Dermis microvascular lymphatic vessel endothelial cell (primary cell): ENCODE results near the gene SURF2. TPM values are rescaled to one million over a fixed set of nuclear protein-coding genes. Genes with fewer than 3 reads are reported as not detected.

Source experiments
- DNase-seq, 2 donors: peaks; one replicate each; pipeline versions ENCODE4 v3.0.0 to v3.0.0-alpha.2; 2010; ENCODE audit warnings: low read depth in 2 of 2
- total RNA-seq: library from RNA; depleted of rRNA; stranded (reverse); fragments of >200 nt; gene quantifications from 2 replicates; pipeline ENCODE4 v1.2.1, GENCODE V29; 2014

SURF2 gene
- total RNA-seq, 1 donor from 2014 or later, result 15.3 TPM

DNA sequence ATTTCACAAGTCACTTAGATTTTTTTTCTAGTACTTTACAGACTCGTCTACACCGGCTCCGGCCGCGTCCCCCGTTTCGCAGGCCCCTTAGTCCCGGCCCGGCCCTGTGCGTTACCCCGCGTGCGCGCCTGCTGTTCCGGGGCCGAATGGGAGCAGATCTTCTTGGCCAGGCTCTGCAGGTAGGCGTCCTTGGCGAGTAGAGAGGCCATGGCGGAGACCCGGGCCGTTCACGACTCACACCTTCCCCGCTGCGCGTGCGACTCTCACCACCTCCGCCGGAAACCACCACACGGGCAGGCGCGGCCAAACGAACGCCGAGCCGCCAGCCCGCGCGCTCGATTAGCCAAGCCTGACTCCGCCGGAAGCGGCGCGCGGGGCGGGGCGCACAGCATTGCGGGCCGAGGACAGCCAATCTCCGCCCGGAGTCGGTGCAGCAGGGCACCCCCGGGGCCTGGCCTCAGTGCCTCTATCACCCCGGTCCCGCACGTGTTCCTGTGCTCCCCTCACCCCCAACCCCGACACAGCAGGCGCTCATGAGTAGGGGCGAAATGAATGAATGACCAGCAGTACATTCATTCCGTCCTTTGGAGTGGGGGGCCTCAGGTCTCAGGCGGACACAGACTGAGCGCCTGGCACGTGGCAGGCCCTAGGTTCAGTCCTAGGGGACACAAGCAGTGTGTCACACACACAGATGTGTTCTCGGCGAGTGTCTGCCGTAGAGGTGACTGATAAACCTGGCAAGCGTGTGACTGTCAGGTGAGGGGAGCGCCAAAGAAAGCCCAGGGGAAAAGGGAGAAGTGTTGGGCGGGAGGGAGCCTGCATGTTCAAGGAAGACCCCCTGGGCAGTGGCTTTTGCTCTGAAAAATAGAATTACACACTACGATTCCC lies 20.2 kb upstream of the SURF2 start, which contains the start of gene SURF6:
Gene SURF6, minus strand, starts transcription at position 265 of the 888 bp plus-strand sequence. Its CDS starts 56 bp downstream, at position 209.
- peak; percentile 75 to 92 for DNase-seq

DNA sequence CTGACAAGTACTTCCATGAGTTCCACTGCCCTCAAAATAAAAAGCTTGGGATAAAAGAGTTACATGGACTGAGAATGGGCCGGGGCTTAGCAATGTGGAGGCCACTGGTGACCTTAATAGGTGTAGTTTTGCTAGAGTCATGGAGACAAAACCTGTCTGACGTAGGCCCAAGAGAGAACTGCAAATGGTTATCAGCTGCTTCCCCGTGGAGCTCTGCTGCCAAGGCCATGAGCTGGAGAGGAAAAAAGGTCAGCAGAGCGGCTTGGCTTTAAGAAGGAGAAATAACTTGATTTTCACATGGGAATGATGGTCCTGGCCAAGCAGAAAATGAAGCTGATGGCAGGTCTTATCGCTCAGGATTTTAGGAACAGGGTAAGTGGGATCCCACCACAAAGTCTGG lies 16.7 kb upstream of the SURF2 start:
- no peak for DNase-seq

DNA sequence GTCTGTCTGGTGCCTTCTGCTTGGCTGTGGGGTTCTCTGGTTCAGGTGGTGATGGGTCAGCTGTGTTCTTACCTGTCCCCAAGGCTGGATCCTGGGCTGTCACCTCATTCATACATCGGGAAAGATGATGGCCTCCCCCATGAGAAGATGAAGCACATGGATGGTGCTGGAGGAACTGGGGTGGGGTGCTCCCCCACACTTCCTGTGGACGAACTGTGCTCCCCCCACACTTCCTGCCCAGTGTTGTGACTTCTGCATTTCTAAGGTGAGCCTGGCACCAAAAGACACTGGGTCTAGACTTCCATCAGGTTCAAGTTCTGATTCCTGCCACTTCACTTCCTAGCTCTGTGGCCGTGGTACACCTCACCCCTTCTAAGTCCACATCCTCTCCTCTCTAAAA lies 16.1 kb upstream of the SURF2 start:
- no peak for DNase-seq

DNA sequence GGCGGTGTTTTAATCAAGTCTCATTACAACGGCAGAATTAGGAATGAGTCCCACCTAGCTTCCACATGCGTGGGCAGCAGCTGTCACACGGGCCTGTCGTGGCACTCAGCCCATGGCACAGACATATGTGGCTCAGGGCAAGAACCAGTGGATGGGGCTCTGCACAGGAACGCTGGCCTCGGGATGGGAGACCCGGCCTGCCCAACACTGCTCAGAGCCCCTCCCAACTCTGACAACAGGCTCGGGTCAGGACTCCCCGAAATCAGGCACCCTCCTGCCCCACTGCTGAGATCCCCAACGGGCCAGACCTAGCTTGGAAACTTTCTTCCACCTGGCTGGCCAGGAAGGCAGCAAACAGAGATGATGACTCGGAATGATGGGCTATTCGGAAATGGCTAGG lies 15.4 kb upstream of the SURF2 start:
- no peak for DNase-seq

DNA sequence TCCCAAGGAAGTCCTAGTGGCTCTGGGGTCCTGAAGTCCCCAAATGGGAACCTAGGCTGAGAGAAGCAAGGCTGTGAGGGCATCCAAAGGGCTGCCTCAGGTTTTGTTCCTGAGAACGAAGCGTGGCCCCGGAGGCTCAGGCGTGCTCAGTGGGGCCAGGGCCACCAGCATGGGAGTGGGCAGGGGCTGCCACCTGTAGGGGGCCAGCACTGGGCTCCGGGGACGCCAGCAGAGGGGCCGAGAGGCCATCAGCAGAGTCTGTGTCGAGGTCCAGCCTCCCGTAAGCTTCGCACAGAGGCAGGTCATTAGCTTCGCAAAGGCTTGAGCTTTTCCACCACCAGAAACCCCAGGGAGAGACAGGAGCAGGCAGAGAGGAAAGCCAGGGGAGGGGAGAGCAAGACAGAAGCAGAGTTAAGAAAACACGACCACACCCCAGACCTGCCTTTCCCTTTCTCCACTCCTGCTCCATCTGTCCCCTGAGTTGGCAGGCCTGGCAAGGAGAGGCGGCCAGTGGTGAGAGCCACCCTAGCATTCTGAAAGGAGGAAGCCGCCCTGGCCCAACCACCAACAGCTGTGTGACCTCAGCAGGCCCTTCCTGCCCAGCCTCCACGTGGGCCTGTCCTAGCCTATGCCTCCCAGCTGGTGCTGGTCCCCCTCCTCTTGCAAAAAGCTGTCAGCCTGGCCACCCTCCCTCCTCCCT lies 14.8 kb upstream of the SURF2 start:
- DNase-seq, result no peak

DNA sequence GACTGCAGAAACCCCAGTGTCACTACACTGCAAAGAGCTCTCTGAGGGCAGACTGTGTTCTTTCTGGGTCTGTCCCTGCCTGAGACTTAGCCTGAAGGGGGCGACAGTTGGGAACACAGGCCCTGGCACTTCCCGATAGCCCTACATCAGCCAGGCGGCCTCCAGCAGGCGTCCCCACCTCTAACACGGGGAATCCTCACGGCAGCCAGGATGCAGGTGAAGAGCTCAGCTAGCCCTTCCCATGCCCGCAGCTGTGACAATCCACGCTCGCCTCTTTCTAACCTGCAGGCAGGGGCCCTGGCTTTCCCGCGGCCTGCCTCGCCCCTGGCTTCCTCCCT lies 14.3 kb upstream of the SURF2 start:
- peak in 1 of 2 donors; percentile 19 for DNase-seq

DNA sequence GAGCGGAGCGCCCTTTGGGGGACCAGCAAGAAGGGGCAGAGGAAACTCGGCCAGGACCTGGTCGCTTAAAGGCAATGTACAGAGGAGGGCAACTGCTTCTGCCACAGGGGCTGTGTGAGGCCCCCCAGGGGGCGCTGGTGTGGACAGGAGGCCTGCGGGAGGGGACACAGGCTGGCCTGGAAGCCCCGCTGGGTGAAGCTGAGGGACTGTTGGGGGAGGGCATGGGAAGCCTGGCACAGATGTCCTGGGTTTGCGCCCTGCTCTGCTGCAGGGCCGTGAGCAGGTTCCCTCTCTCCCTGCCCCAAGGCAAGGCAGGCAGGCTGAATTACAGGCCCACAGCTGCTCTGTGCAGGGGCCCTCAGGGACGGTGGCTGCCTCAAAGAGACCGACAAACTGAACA lies 13.8 kb upstream of the SURF2 start:
- DNase-seq, result no peak

DNA sequence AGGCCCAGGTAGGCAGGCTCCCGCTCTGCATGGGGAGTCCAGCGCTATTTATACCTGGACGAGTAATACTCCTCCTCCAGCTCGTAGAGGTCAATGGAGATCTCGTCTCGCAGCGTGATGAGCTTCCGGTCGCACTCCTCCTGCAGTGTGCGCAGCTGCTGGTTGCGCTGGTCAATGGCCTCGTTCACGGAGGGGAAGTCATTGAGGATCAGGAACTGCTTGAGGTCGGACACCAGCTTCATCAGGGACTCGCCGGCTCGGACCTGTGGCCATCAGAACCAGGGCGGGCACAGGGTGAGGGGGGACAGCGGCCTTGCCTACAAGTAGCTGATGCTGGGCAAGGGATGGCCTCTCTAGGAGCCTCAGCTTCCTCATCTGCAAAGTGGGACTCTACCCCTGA lies 12.3 kb upstream of the SURF2 start:
- no peak for DNase-seq

DNA sequence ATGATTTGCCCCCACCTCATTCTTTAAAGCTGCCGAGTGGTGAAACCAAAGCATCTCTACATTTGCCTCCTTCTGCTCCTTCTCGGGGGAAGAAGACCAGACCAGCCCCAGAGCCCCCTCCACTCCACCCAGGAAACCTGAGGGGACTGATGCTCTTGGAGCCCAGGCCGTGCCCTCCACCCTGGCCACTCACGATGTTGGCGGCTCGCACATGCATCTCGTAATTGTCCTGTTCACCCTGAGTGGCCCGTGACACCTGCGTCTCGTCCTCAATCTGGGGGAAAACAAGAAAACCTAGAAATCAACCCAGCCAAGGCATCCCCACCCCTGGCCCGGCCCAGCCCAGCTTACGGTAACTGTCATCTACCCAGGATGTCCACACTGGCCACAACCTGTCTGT lies 11.4 kb upstream of the SURF2 start:
- no peak for DNase-seq

DNA sequence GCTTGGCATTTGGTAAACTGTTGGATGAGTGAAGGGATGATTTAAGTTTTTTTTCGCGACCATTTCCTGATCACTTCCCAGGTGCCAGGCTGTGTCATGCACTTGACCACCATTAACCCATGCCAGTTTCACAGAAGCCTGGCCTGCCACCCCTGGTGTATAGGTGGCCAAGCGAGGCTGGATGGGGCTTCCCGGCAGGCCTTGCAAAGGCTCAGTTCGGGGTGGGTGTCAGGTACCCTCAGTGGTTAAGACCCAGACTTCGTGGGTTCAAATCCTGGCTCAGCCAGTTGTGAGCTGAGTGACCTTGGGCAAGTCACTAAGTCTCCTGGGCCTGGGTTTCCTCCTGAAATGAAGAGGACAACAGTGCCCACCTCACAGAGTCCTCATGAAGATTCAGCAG lies 10.8 kb upstream of the SURF2 start:
- DNase-seq, result no peak

DNA sequence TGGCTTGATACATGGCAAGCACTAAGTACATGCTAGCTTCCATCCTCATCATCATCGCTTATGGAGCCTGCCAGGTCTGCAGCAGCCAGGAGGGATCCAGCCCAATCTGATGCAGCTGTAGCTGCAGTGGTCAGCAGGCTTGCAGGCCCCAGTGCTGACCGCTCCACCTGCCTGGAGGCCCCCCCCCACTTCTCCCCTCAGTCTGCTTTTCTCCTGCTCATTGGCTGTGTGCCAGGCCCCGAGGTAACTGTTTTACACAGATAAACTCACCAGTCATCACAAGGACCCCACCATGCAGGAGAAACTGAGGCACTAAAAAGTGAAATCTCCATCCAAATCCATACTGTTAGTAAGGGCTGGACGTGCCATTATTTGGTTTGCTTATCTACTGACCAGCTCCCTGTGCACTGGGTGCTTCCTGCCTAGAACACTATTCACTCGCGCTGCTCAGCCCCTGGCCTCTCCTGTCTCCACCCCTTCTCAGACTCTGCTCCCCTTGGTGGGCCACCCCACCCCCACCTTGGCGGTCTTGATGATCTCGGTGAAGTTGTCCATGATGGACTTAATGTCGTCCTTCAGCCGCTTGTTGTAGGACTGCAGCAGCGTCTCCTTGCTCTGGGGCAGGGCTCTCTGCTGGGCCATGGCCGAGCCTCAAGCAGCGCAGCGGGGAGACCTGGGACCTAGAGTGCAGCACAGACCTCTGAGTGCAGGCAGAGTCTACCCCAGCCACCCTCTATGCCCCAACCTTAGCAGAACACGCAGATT lies 10.1 kb upstream of the SURF2 start:
- no peak for DNase-seq

DNA sequence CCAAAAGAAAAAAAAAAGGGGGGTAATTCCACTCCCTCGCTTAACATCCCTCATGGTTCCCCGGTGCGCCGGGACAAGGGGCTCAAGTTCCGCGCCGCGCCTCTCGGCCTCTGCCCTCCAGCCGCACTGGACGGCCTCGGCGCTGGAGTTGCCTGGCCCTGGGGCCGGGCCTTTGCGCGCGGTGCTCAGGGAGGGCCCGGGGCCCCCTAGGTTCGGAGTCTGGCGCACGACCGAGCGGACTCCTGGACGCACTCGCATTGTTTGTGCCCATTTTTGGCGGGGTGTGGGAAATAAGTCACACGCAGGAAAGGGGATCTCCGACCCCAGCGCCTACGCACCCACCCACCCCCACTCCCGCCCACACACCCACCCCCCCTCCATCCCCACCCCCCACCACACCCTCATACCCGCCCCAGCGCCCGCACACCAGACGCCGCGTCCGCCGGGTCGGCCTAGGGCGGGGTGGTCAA lies 8.8 kb upstream of the SURF2 start:
- DNase-seq, result peak in 1 of 2 donors; percentile 59

DNA sequence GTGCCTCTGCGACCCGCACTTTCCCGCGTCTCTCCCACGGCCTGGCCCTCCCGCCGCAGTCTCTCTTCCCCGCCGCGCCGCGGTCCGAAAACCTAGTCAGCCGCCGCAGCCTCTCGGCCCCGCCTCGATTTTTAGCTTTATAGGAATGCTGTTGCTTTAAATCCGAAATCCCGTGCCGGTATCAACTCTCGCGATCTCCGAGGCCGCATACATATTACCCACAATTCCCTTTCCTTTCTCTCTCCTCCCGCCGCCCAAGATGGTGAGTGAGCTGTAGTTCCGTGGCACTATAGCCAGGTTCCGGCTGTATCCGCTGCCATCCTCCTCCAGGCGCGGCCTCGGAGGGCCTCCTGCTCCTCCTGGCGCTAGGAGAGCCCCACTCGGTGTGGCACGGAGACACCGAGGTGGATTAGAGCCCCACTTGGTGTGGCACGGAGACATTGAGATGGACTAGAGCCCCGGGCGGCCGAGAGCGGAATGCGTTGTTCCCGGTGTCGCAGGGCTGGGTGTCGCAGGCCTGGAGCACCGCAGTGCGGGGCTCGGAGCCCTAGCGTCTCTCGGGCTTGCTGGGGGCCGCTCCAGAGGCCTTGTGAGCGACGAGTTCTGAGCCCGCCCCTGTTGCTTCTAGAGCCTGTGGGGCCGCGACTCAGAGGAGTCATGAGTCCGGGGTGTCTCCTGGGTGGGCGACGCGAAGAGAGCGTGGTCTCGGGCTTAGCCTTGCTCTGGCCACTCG lies 8.2 kb upstream of the SURF2 start, which contains the start of the genes MED22 and RPL7A:
Gene MED22, minus strand, starts transcription at position 147 of the 733 bp plus-strand sequence. CDS start 1,469 bp downstream, outside the sequence.
Gene RPL7A, plus strand, starts transcription at position 234 of the 733 bp plus-strand sequence. Its CDS starts 26 bp downstream, at position 260.
- DNase-seq, result peak; percentile 95 to 97

DNA sequence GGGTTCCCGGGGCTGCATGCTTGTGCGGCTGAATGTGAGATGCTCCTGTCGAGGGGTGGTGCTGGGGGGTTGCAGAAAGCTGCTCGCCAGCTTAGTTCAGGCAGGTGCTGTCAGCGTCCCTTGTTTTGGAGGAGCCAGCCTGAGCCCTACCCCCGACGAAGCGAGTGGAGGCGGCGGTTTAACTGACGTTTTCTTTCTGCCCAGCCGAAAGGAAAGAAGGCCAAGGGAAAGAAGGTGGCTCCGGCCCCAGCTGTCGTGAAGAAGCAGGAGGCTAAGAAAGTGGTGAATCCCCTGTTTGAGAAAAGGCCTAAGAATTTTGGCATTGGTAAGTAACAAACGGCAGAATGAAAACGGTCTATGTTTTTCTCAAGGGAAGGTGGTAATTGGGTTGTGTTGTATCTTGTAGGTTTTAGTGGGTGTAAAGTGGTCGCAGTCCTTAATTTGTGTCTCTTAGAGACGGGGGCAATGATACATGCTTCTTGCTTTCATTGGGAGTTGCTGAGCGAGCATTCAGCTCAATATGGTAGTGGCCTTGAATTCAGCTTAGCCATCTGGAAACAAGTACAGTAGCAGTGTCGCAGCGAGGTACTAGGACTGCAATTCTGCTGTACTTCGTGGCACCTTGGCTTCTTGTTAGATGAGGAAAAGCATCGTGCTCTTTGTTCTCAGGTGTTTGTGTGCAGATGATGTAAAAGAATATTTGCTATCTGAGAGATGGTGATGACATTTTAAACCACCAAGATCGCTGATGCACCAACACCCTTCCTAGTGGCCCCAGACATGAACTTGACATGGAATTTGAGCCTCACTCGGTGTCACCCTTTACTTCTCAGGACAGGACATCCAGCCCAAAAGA lies 7.4 kb upstream of the SURF2 start:
- no peak for DNase-seq

DNA sequence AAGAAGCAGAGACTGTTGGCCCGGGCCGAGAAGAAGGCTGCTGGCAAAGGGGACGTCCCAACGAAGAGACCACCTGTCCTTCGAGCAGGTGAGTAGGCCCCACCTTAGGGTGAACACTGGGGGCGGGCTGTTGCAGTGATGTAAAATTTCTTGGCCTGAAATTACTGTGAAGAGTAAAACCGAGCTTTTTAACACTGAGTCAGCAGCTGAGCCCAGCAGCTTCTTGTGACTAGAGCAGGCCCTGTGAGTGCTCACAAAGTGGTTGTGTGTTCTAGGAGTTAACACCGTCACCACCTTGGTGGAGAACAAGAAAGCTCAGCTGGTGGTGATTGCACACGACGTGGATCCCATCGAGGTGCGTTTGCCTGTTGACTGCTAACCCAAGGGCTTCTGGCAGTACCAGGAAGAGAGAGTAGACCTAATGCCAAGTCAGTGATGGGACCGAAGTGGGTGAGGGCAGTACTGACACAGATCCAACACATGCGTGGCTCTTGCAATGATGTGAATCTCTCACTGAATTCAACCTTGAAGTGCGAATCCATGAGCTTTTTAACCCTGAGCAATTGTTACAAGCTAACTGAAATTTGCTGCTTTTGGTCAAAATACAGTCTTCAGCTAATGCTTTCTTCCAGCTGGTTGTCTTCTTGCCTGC lies 6.3 kb upstream of the SURF2 start:
- DNase-seq, result no peak

DNA sequence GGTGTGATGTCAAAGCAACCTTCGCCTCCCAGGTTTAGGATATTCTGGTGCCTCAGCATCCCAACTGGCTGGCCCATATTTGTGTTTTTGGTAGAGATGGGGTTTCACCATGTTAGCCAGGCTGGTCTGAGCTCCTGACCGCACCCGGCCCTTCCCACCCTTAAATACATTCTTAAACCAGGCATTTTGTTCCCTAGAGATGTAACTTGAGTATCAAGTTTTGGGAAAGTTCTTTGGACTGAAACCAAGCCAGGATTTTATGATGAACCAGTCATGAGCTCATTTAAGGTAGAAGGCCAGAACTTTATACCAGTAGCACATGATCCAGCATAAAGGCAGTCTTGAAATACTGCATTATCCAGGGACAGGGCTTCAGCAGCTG lies 4.8 kb upstream of the SURF2 start:
- no peak for DNase-seq

DNA sequence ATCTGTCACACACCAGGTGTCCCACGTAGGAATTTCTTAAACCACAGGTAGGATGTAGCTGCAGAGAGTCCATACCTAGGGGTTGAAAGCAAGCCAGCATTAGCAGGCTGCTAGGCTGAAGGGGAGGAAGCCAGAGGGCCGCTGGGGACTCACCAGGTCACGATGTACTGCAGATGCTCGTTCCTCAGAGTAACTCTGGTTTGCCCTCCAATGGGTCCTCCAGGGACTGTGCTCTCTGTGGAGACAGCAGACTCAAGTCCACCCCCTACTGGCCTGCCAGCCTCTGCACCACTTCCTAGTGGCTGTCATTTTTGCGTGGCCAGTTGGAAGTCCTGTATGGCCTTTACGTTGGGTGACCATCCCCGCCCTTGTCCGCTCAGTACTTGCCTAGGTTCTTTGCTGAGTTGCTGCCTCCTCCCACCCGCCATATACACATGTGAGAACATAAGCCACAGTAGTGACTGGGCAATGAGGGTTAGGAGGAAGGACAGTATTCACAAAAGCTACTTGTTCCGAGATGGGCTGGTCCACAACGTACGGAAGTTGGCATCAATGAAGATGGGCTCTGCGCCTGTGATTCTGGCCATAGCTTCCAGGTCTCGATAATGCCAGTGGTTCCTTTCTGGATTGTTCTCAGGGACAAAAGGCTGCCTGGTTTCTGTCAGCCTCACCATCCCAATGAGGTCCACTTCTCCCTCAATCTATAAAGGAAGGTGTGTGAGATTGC lies 4.3 kb upstream of the SURF2 start:
- peak in 1 of 2 donors; percentile 69 for DNase-seq

DNA sequence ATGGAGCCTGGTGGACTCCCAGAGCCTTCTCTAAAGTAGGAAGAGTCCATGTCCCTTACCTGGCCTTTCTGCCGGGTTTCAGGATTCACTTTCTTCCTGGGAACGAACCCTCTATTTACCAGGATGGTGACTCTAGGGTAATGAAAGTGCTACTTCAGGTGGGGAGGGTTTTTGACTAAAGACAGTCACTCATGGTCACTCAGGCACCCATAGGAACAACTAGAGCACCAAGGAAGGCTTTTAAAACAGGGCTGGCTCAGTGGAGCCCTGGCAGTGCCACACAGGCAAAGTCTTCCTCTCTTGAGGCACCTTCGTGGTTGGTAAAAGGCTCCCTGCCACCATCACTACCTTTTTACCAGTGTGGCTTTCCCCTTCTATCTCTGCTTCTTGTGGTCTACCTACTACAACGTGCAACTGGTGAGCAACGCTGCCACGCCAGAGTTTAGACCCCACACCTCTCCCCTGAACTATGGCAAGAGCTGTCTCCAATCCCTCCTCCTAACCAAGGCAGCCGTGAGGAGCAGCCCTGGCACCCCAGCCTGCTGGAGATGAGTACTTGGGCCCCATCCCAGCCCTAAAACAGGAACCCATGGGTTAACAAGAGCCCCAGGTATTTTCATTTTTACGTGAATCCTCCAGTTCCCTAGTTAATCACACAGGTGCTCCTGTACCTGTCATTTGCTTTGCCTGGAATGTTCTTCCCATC lies 3.6 kb upstream of the SURF2 start:
- DNase-seq, result no peak
